AG10803 (cell line): Measurements from ENCODE around the gene UPK3BL2.
"Not testable (repeated sequence)": the region's sequence is repeated elsewhere in the genome, so short reads cannot be mapped to it uniquely, and the experiment has no call there.

Experiments
- DNase-seq: peaks from one replicate; pipeline ENCODE4 v3.0.0; 2010; ENCODE audit warnings: low read depth
- H3K4me3 ChIP-seq: 2 replicates; pipeline ENCODE4 v1.5.1; 2011; ENCODE audit warnings: mild to moderate bottlenecking, low read length, control low read depth

UPK3BL2 gene

GRCh38 chr7:102540604-102541003, 2.9 kb downstream of the UPK3BL2 start:
- not testable (repeated sequence) for H3K4me3 ChIP-seq

GRCh38 chr7:102535062-102535615, 8.4 kb downstream of the UPK3BL2 start:
- DNase-seq, H3K4me3 ChIP-seq: not testable (repeated sequence)

More at GRCh38 chr7:102540604-102541003, 2.9 kb downstream of the UPK3BL2 start:
- not testable (repeated sequence) for DNase-seq

GRCh38 chr7:102532127-102532526, 11.4 kb downstream of the UPK3BL2 start:
- DNase-seq = not testable (repeated sequence)

GRCh38 chr7:102531583-102531982, 11.9 kb downstream of the UPK3BL2 start:
- DNase-seq, H3K4me3 ChIP-seq: not testable (repeated sequence)

More at GRCh38 chr7:102532127-102532526, 11.4 kb downstream of the UPK3BL2 start:
- H3K4me3 ChIP-seq = not testable (repeated sequence)

GRCh38 chr7:102527822-102528793, 15.4 kb downstream of the UPK3BL2 start:
- H3K4me3 ChIP-seq, DNase-seq: not testable (repeated sequence)

- DNase-seq, H3K4me3 ChIP-seq: not testable (repeated sequence)
Observed at GRCh38 chr7:102527182-102527581, 16.3 kb downstream of the UPK3BL2 start.

- H3K4me3 ChIP-seq, DNase-seq: not testable (repeated sequence)
Observed at GRCh38 chr7:102524803-102525202, 18.7 kb downstream of the UPK3BL2 start.

GRCh38 chr7:102520797-102521196, 22.7 kb downstream of the UPK3BL2 start:
- not testable (repeated sequence) for H3K4me3 ChIP-seq, DNase-seq

GRCh38 chr7:102517550-102518147, 25.8 kb downstream of the UPK3BL2 start, which contains the start of gene RASA4B:
Gene RASA4B (minus strand): TSS chr7:102517777. CDS start chr7:102517710, 67 bp downstream.
- not testable (repeated sequence) for DNase-seq
- peak within 1 kb of the TSS; percentile 46 for H3K4me3 ChIP-seq

GRCh38 chr7:102516951-102517350, 26.5 kb downstream of the UPK3BL2 start:
- not testable (repeated sequence) for H3K4me3 ChIP-seq, DNase-seq

GRCh38 chr7:102515889-102516288, 27.6 kb downstream of the UPK3BL2 start:
- DNase-seq, H3K4me3 ChIP-seq: not testable (repeated sequence)

GRCh38 chr7:102514881-102515721, 28.4 kb downstream of the UPK3BL2 start:
- not testable (repeated sequence) for DNase-seq, H3K4me3 ChIP-seq

- DNase-seq = peak; percentile 61
- H3K4me3 ChIP-seq = peak overlapping the region; percentile 53
Observed at GRCh38 chr7:102512642-102513221, 30.8 kb downstream of the UPK3BL2 start.

- DNase-seq, H3K4me3 ChIP-seq: not testable (repeated sequence)
Observed at GRCh38 chr7:102511860-102512522, 31.5 kb downstream of the UPK3BL2 start.

- not testable (repeated sequence) for DNase-seq, H3K4me3 ChIP-seq
Observed at GRCh38 chr7:102510575-102510974, 32.9 kb downstream of the UPK3BL2 start.

GRCh38 chr7:102507410-102508088, 35.9 kb downstream of the UPK3BL2 start:
- H3K4me3 ChIP-seq, DNase-seq: not testable (repeated sequence)

GRCh38 chr7:102505298-102506185, 38.0 kb downstream of the UPK3BL2 start:
- not testable (repeated sequence) for H3K4me3 ChIP-seq

More at GRCh38 chr7:102505298-102506185, 38.0 kb downstream of the UPK3BL2 start:
- not testable (repeated sequence) for DNase-seq
